Measurements from ENCODE around the gene RASEF.

- TF ChIP-seq NBN (conservative IDR thresholded peaks at IDR 0.05) (no peak), ZNF687 (CRISPR knock-in tag; IDR thresholded peaks at IDR 0.05) (no peak), SMYD3 (CRISPR knock-in tag; IDR thresholded peaks at IDR 0.05) (no peak), ZNF10 (CRISPR knock-in tag; IDR thresholded peaks at IDR 0.05; ENCODE audit: borderline replicate concordance, low read depth) (no peak), ZNF800 (CRISPR knock-in tag; IDR thresholded peaks at IDR 0.05) (no peak), SALL1 (CRISPR knock-in tag; IDR thresholded peaks at IDR 0.05) (no peak)
Observed at GRCh38 chr9:83061036-83061435, 1.9 kb downstream of the RASEF start.

Measured in HepG2 (cell line).